GM18502 (cell line): Measurements from ENCODE around the gene TGFBR3L.
"Not testable (repeated sequence)": the region's sequence is repeated elsewhere in the genome, so short reads cannot be mapped to it uniquely, and the experiment has no call there.

Experiments
- ATAC-seq: cut with Tn5 transposase; IDR thresholded peaks from one replicate; pipeline ENCODE4 v1.9.1; 2021; ENCODE audit warnings: mild to moderate bottlenecking; ENCODE audit not compliant: unreplicated experiment, poor library complexity

The TGFBR3L gene

GRCh38 chr19:7944177-7944761, 29.6 kb downstream of the TGFBR3L start:
- ATAC-seq, result peak; percentile 32

GRCh38 chr19:7947939-7948338, 33.3 kb downstream of the TGFBR3L start:
- ATAC-seq, result no peak

- no peak for ATAC-seq
Observed at GRCh38 chr19:7953060-7953459, 38.4 kb downstream of the TGFBR3L start.

GRCh38 chr19:7953576-7953975, 38.9 kb downstream of the TGFBR3L start:
- no peak for ATAC-seq

- no peak for ATAC-seq
Observed at GRCh38 chr19:7955696-7956095, 41.1 kb downstream of the TGFBR3L start.

- ATAC-seq, result no peak
Observed at GRCh38 chr19:7959211-7959610, 44.6 kb downstream of the TGFBR3L start.

GRCh38 chr19:7961082-7961481, 46.5 kb downstream of the TGFBR3L start:
- not testable (repeated sequence) for ATAC-seq

GRCh38 chr19:7961920-7962626, 47.4 kb downstream of the TGFBR3L start:
- no peak for ATAC-seq

GRCh38 chr19:7962644-7963268, 48.1 kb downstream of the TGFBR3L start:
- no peak for ATAC-seq

- ATAC-seq, result no peak
Observed at GRCh38 chr19:7963566-7963965, 48.9 kb downstream of the TGFBR3L start.

- ATAC-seq, result no peak
Observed at GRCh38 chr19:7965259-7965841, 50.7 kb downstream of the TGFBR3L start.

GRCh38 chr19:7965921-7966665, 51.5 kb downstream of the TGFBR3L start:
- ATAC-seq, result no peak

- no peak for ATAC-seq
Observed at GRCh38 chr19:7968008-7968795, 53.6 kb downstream of the TGFBR3L start.
